Activated CD4-positive, alpha-beta T cell treated with anti-CD3 and anti-CD28 coated beads, Interleukin-2, amount 10 ng/mL, durations not matched to agents 7 days and 5 days (primary cell): ENCODE data around the gene POMT1. TPM values are rescaled to one million over a fixed set of nuclear protein-coding genes. Genes with fewer than 3 reads are reported as not detected.
"Not testable (repeated sequence)": the region's sequence is repeated elsewhere in the genome, so short reads cannot be mapped to it uniquely, and the experiment has no call there.

ENCODE experiments used
- CTCF ChIA-PET: fragments of 350-600 bp; sonication (Branson Sonifier 250); formaldehyde crosslinking; loops from one replicate; lab custom pipeline; 2021; ENCODE audit warnings: antibody characterized with exemption; lab: Charles Lee
- POLR2A ChIA-PET: fragments of 350-600 bp; sonication (Branson Sonifier 250); formaldehyde crosslinking; loops from one replicate; lab custom pipeline; 2021; ENCODE audit warnings: antibody characterized with exemption; lab: Charles Lee
- DNase-seq: peaks from one replicate; pipeline ENCODE4 v3.0.0-alpha.2; 2020
- H3K27ac Mint-ChIP-seq: one replicate; pipeline ENCODE4 v1.8.0; 2021; ENCODE audit warnings: mild to moderate bottlenecking, moderate library complexity, mixed read lengths
- H3K27me3 Mint-ChIP-seq: one replicate; pipeline ENCODE4 v1.8.0; 2021; ENCODE audit warnings: mixed read lengths
- H3K36me3 Mint-ChIP-seq: one replicate; pipeline ENCODE4 v1.8.0; 2021; ENCODE audit warnings: low read depth, mixed read lengths
- H3K4me1 Mint-ChIP-seq: one replicate; pipeline ENCODE4 v1.8.0; 2021; ENCODE audit warnings: mixed read lengths
- H3K4me3 Mint-ChIP-seq: one replicate; pipeline ENCODE4 v1.8.0; 2021; ENCODE audit warnings: mild to moderate bottlenecking, moderate library complexity, mixed read lengths
- H3K9me3 Mint-ChIP-seq: one replicate; pipeline ENCODE4 v1.8.0; 2021; ENCODE audit warnings: mixed read lengths
- total RNA-seq, 2 experiments: library from RNA; stranded (reverse); gene quantifications; one replicate each; pipeline ENCODE4 v1.2.3, GENCODE V29; 2021

POMT1 gene
- total RNA-seq, 2 experiments from 2014 or later, result 47.7 to 54.1 TPM

- no peak overlapping the region for H3K4me3 Mint-ChIP-seq
- H3K4me1 Mint-ChIP-seq, result peaks cover 47% of the 10 kb centered on the region
- no peak overlapping the region for H3K27ac Mint-ChIP-seq
- DNase-seq, result no peak
- no peaks in the 10 kb centered on the region for H3K27me3 Mint-ChIP-seq
- CTCF ChIA-PET, result no interaction called here
- peaks cover 32% of the 10 kb centered on the region for H3K36me3 Mint-ChIP-seq
- POLR2A ChIA-PET, result no interaction called here
- H3K9me3 Mint-ChIP-seq, result no peaks in the 10 kb centered on the region
Observed at GRCh38 chr9:131505012-131505411, 2.3 kb downstream of the POMT1 start.

- POLR2A ChIA-PET, result no interaction called here
- Mint-ChIP-seq H3K4me1 (no peaks in the 10 kb centered on the region), H3K4me3 (no peak overlapping the region), H3K9me3 (no peaks in the 10 kb centered on the region), H3K27ac (no peak overlapping the region), H3K36me3 (peaks cover 41% of the 10 kb centered on the region), H3K27me3 (no peaks in the 10 kb centered on the region)
- CTCF ChIA-PET, result no interaction called here
- DNase-seq, result no peak
Observed at GRCh38 chr9:131511416-131511815, 8.7 kb downstream of the POMT1 start.

GRCh38 chr9:131511880-131512279 lies 9.2 kb downstream of the POMT1 start:
- no peak for DNase-seq
- POLR2A ChIA-PET, result no interaction called here
- Mint-ChIP-seq H3K4me3 (no peak overlapping the region), H3K27me3 (no peaks in the 10 kb centered on the region), H3K27ac (no peak overlapping the region), H3K36me3 (peaks cover 41% of the 10 kb centered on the region), H3K4me1 (no peaks in the 10 kb centered on the region), H3K9me3 (no peaks in the 10 kb centered on the region)
- CTCF ChIA-PET, result no interaction called here

- Mint-ChIP-seq H3K4me3 (no peak overlapping the region), H3K27me3 (no peaks in the 10 kb centered on the region), H3K36me3 (peaks cover 44% of the 10 kb centered on the region), H3K9me3 (no peaks in the 10 kb centered on the region), H3K4me1 (no peaks in the 10 kb centered on the region), H3K27ac (no peak overlapping the region)
- DNase-seq, result no peak
- ChIA-PET POLR2A (no interaction called here), CTCF (interaction anchor here (0.8 to 1.3 kb wide), 2 partner anchors 9 to 215 kb away, joined by 3 read pairs; no protein-coding TSS in a partner anchor)
Observed at GRCh38 chr9:131513177-131513576, 10.5 kb downstream of the POMT1 start.

GRCh38 chr9:131515559-131516031 lies 12.9 kb downstream of the POMT1 start:
- H3K36me3 Mint-ChIP-seq, result peaks cover 55% of the 10 kb centered on the region
- DNase-seq, H3K27ac Mint-ChIP-seq, CTCF ChIA-PET, H3K4me1 Mint-ChIP-seq, H3K9me3 Mint-ChIP-seq, H3K27me3 Mint-ChIP-seq, H3K4me3 Mint-ChIP-seq: not testable (repeated sequence)
- POLR2A ChIA-PET, result interaction anchor here (0.5 kb wide), 1 partner anchor 191 kb away, joined by 3 read pairs; no protein-coding TSS in a partner anchor

GRCh38 chr9:131516100-131516499 lies 13.4 kb downstream of the POMT1 start:
- Mint-ChIP-seq H3K36me3 (peaks cover 52% of the 10 kb centered on the region), H3K4me3 (no peak overlapping the region), H3K9me3 (no peaks in the 10 kb centered on the region), H3K27ac (no peak overlapping the region), H3K4me1 (no peaks in the 10 kb centered on the region), H3K27me3 (no peaks in the 10 kb centered on the region)
- POLR2A ChIA-PET, result no interaction called here
- DNase-seq, result no peak
- CTCF ChIA-PET, result no interaction called here

GRCh38 chr9:131516930-131517329 lies 14.2 kb downstream of the POMT1 start:
- Mint-ChIP-seq H3K27ac (no peak overlapping the region), H3K9me3 (no peaks in the 10 kb centered on the region), H3K27me3 (no peaks in the 10 kb centered on the region), H3K36me3 (peaks cover 51% of the 10 kb centered on the region), H3K4me3 (no peak overlapping the region), H3K4me1 (no peaks in the 10 kb centered on the region)
- no peak for DNase-seq
- ChIA-PET POLR2A (no interaction called here), CTCF (no interaction called here)

GRCh38 chr9:131517761-131518190 lies 15.1 kb downstream of the POMT1 start:
- CTCF ChIA-PET, result interaction anchor here (2.1 kb wide), 1 partner anchor 222 kb away, joined by 5 read pairs; the partner anchor contains the start of gene RAPGEF1
- Mint-ChIP-seq H3K27me3 (no peaks in the 10 kb centered on the region), H3K27ac (no peak overlapping the region), H3K36me3 (peaks cover 47% of the 10 kb centered on the region), H3K4me3 (no peak overlapping the region), H3K4me1 (no peaks in the 10 kb centered on the region), H3K9me3 (no peaks in the 10 kb centered on the region)
- DNase-seq, result no peak
- POLR2A ChIA-PET, result no interaction called here

GRCh38 chr9:131518553-131518952 lies 15.8 kb downstream of the POMT1 start:
- H3K27me3 Mint-ChIP-seq, result no peaks in the 10 kb centered on the region
- peaks cover 45% of the 10 kb centered on the region for H3K36me3 Mint-ChIP-seq
- POLR2A ChIA-PET, result no interaction called here
- DNase-seq, result no peak
- no peaks in the 10 kb centered on the region for H3K9me3 Mint-ChIP-seq
- CTCF ChIA-PET, result interaction anchor here (2.1 kb wide), 1 partner anchor 221 kb away, joined by 5 read pairs; the partner anchor contains the start of gene RAPGEF1
- H3K27ac Mint-ChIP-seq, result no peak overlapping the region
- H3K4me3 Mint-ChIP-seq, result no peak overlapping the region
- no peaks in the 10 kb centered on the region for H3K4me1 Mint-ChIP-seq

GRCh38 chr9:131520503-131520902 lies 17.8 kb downstream of the POMT1 start:
- ChIA-PET CTCF (no interaction called here), POLR2A (no interaction called here)
- Mint-ChIP-seq H3K4me3 (no peak overlapping the region), H3K27ac (no peak overlapping the region), H3K9me3 (no peaks in the 10 kb centered on the region), H3K4me1 (no peaks in the 10 kb centered on the region), H3K27me3 (no peaks in the 10 kb centered on the region), H3K36me3 (peaks cover 48% of the 10 kb centered on the region)
- no peak for DNase-seq

GRCh38 chr9:131521203-131521602 lies 18.5 kb downstream of the POMT1 start:
- no peak overlapping the region for H3K4me3 Mint-ChIP-seq
- H3K27ac Mint-ChIP-seq, result no peak overlapping the region
- H3K27me3 Mint-ChIP-seq, result no peaks in the 10 kb centered on the region
- CTCF ChIA-PET, result no interaction called here
- H3K9me3 Mint-ChIP-seq, result no peaks in the 10 kb centered on the region
- H3K4me1 Mint-ChIP-seq, result no peaks in the 10 kb centered on the region
- POLR2A ChIA-PET, result no interaction called here
- no peak for DNase-seq
- H3K36me3 Mint-ChIP-seq, result peaks cover 55% of the 10 kb centered on the region

GRCh38 chr9:131521822-131522221 lies 19.1 kb downstream of the POMT1 start:
- Mint-ChIP-seq H3K9me3 (no peaks in the 10 kb centered on the region), H3K4me3 (no peak overlapping the region), H3K27me3 (no peaks in the 10 kb centered on the region), H3K36me3 (peaks cover 61% of the 10 kb centered on the region), H3K27ac (peak overlapping the region; percentile 31), H3K4me1 (no peaks in the 10 kb centered on the region)
- ChIA-PET CTCF (no interaction called here), POLR2A (no interaction called here)
- no peak for DNase-seq

- CTCF ChIA-PET, result interaction anchor here (0.8 to 1.5 kb wide), 2 partner anchors 9 to 121 kb away, joined by 3 read pairs; no protein-coding TSS in a partner anchor
- Mint-ChIP-seq H3K9me3 (no peaks in the 10 kb centered on the region), H3K27ac (no peak overlapping the region), H3K4me1 (no peaks in the 10 kb centered on the region), H3K36me3 (peaks cover 63% of the 10 kb centered on the region), H3K4me3 (no peak overlapping the region), H3K27me3 (no peaks in the 10 kb centered on the region)
- no peak for DNase-seq
- POLR2A ChIA-PET, result no interaction called here
Observed at GRCh38 chr9:131522257-131523085, 19.8 kb downstream of the POMT1 start.
